ENCODE data around the gene ACSM6. TPM values are rescaled to one million over a fixed set of nuclear protein-coding genes. Genes with fewer than 3 reads are reported as not detected.

Gene ACSM6
- total RNA-seq, 1 experiment from 2014 or later, result not detected

- no peaks in the 10 kb centered on the region for H3K36me3 ChIP-seq (ENCODE audit: insufficient read depth, low read length, poor library complexity, severe bottlenecking)
- ChIA-PET POLR2A (ENCODE audit: low non-redundant PET) (no interaction called here), CTCF (no interaction called here)
- H3K27me3 ChIP-seq (replicated peaks; ENCODE audit: insufficient read depth, low read depth, low read length, poor library complexity), result no peaks in the 10 kb centered on the region
- no peaks in the 10 kb centered on the region for H3K4me1 ChIP-seq (ENCODE audit: insufficient read depth, low read length, poor library complexity, severe bottlenecking)
- no TSS peak for BruUV-seq (replicated peaks)
- no peak overlapping the region for H3K27ac ChIP-seq (ENCODE audit: low read depth, low read length, poor library complexity, severe bottlenecking)
- no peaks in the 10 kb centered on the region for H3K9me3 ChIP-seq (ENCODE audit: low read depth, low read length, poor library complexity, severe bottlenecking)
- TF ChIP-seq EZH2 (IDR thresholded peaks at IDR 0.05; ENCODE audit: borderline replicate concordance, low read depth, low read length, poor library complexity, severe bottlenecking), result no peak
- TF ChIP-seq, protein P1, sequence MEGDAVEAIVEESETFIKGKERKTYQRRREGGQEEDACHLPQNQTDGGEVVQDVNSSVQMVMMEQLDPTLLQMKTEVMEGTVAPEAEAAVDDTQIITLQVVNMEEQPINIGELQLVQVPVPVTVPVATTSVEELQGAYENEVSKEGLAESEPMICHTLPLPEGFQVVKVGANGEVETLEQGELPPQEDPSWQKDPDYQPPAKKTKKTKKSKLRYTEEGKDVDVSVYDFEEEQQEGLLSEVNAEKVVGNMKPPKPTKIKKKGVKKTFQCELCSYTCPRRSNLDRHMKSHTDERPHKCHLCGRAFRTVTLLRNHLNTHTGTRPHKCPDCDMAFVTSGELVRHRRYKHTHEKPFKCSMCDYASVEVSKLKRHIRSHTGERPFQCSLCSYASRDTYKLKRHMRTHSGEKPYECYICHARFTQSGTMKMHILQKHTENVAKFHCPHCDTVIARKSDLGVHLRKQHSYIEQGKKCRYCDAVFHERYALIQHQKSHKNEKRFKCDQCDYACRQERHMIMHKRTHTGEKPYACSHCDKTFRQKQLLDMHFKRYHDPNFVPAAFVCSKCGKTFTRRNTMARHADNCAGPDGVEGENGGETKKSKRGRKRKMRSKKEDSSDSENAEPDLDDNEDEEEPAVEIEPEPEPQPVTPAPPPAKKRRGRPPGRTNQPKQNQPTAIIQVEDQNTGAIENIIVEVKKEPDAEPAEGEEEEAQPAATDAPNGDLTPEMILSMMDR (conservative IDR thresholded peaks at IDR 0.05; ENCODE audit: low read depth, low read length), result no peak
- intact Hi-C loops (cut with micrococcal nuclease; ENCODE audit: unreplicated experiment), result no loop called here
- H3K4me3 ChIP-seq (ENCODE audit: low read depth, low read length, poor library complexity, severe bottlenecking), result no peak overlapping the region
- no peak for DNase-seq (ENCODE audit: low spot score)
Measured at GRCh38 chr10:95217476-95217875, 23.4 kb downstream of the ACSM6 start.

GRCh38 chr10:95220539-95220938, 26.5 kb downstream of the ACSM6 start:
- Histone ChIP-seq H3K4me3 (ENCODE audit: low read depth, low read length, poor library complexity, severe bottlenecking) (no peak overlapping the region), H3K27me3 (replicated peaks; ENCODE audit: insufficient read depth, low read depth, low read length, poor library complexity) (no peaks in the 10 kb centered on the region), H3K4me1 (ENCODE audit: insufficient read depth, low read length, poor library complexity, severe bottlenecking) (no peaks in the 10 kb centered on the region), H3K36me3 (ENCODE audit: insufficient read depth, low read length, poor library complexity, severe bottlenecking) (no peaks in the 10 kb centered on the region), H3K9me3 (ENCODE audit: low read depth, low read length, poor library complexity, severe bottlenecking) (no peaks in the 10 kb centered on the region), H3K27ac (ENCODE audit: low read depth, low read length, poor library complexity, severe bottlenecking) (no peak overlapping the region)
- no TSS peak for BruUV-seq (replicated peaks)
- ChIA-PET CTCF (no interaction called here), POLR2A (ENCODE audit: low non-redundant PET) (no interaction called here)
- intact Hi-C loops (cut with micrococcal nuclease; ENCODE audit: unreplicated experiment), result no loop called here
- no peak for DNase-seq (ENCODE audit: low spot score)
- no peak for TF ChIP-seq EZH2 (IDR thresholded peaks at IDR 0.05; ENCODE audit: borderline replicate concordance, low read depth, low read length, poor library complexity, severe bottlenecking)
- TF ChIP-seq, protein P1 (conservative IDR thresholded peaks at IDR 0.05; ENCODE audit: low read depth, low read length), result no peak

- H3K36me3 ChIP-seq (ENCODE audit: insufficient read depth, low read length, poor library complexity, severe bottlenecking), result no peaks in the 10 kb centered on the region
- no TSS peak for BruUV-seq (replicated peaks)
- no peaks in the 10 kb centered on the region for H3K9me3 ChIP-seq (ENCODE audit: low read depth, low read length, poor library complexity, severe bottlenecking)
- no peak overlapping the region for H3K4me3 ChIP-seq (ENCODE audit: low read depth, low read length, poor library complexity, severe bottlenecking)
- no peak overlapping the region for H3K27ac ChIP-seq (ENCODE audit: low read depth, low read length, poor library complexity, severe bottlenecking)
- no peak for DNase-seq (ENCODE audit: low spot score)
- TF ChIP-seq, protein P1 (conservative IDR thresholded peaks at IDR 0.05; ENCODE audit: low read depth, low read length), result no peak
- no peak for TF ChIP-seq EZH2 (IDR thresholded peaks at IDR 0.05; ENCODE audit: borderline replicate concordance, low read depth, low read length, poor library complexity, severe bottlenecking)
- POLR2A ChIA-PET (ENCODE audit: low non-redundant PET), result no interaction called here
- CTCF ChIA-PET, result interaction anchor here (0.5 kb wide), 1 partner anchor 14 kb away, joined by 5 read pairs; no protein-coding TSS in a partner anchor
- no peaks in the 10 kb centered on the region for H3K4me1 ChIP-seq (ENCODE audit: insufficient read depth, low read length, poor library complexity, severe bottlenecking)
- intact Hi-C loops (cut with micrococcal nuclease; ENCODE audit: unreplicated experiment), result no loop called here
- H3K27me3 ChIP-seq (replicated peaks; ENCODE audit: insufficient read depth, low read depth, low read length, poor library complexity), result no peaks in the 10 kb centered on the region
Measured at GRCh38 chr10:95221124-95221523, 27.1 kb downstream of the ACSM6 start.

Measured in A673 (cell line).